H54 (cell line): ENCODE data around the gene TPK1.

ENCODE experiments used
- DNase-seq: peaks from one replicate; pipeline ENCODE4 v3.0.0; 2011; ENCODE audit warnings: low spot score, mixed read lengths; ENCODE audit not compliant: insufficient read length
- FAIRE-seq: peaks from 3 replicates; lab custom pipeline; 2011; peaks lifted over from hg19 to GRCh38; lab: Jason Lieb, UNC
- POLR2A ChIP-seq: IDR thresholded peaks from 2 replicates; pipeline ENCODE4 v1.6.1; 2011; ENCODE audit warnings: low read depth, mild to moderate bottlenecking, low read length

Gene TPK1

DNA sequence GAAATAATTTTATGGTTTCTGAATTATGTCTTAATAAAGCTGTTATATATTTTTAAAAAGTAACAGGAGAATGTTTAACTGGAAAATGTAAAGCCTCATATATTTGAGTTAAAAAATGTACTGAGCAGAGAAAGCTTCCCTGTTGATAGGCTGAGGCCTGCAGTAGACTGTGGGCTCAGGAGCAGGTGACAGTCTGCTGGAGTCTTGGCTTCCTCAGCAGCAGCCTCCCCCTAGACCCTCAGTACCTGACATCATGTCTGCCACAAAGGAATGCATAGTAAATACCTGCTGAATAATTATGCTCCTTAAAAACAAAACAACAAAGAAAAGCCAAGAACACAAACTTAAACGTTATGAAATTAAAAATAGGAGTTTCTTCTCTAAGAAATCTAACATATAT is 358.5 kb downstream of the TPK1 start:
- FAIRE-seq (no peak), DNase-seq (no peak)
- no peak for TF ChIP-seq POLR2A

DNA sequence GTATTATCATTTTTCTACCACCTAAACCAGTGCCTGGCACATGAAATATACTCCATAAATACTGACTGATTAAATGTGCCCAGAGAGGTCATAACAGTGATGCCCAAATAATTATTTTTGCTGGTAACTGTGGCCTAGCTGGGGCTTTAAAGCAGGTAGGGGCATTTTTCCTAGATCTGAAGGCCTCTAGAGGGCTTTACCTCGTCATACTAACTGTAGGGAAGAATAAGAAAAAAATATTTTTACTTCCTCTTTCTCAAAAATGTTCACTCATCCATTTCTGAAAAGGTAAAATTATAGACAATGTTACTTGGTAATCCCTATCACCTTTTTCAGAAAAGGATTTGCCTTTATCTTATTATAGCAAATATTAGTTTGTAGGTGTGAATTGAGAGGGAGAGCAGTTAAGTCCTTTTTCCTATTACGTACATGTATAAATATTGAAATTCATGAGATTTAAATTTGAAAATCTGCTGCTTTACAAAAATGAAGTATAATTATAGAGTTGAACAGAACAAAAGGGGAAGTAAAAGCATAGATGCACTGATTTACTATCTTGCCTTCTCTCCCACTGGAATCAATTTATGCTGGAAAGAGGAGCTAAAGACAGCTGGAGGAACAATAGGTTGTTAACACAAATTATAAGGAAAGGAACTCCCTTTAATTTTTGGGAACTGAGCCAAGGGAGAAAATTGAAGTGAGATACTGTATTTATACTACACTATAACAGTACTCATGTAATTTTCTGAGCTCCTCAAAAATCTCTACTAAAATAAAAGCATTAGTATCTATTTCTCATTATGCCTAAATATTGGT is 360.8 kb downstream of the TPK1 start:
- DNase-seq (no peak), FAIRE-seq (no peak)
- TF ChIP-seq POLR2A: no peak

DNA sequence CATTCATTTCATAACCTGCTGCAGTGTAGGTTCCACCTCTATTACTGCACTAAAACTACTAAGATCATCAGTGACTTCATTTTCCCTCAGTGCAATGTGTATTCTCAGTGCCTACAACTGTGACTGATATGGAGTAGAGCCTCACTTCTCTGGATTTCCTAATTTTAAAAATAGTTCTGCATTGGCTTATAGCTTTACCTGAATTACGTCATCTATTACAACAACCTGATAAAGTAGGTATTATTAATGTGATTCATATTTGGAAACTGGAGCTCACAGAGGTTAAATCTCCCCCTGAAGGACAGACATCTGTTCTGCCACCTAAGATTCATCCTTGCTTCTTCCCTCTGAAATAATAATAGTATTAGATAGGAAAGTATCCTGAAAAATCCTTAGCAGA is 361.5 kb downstream of the TPK1 start:
- TF ChIP-seq POLR2A: no peak
- no peak for DNase-seq
- no peak for FAIRE-seq

DNA sequence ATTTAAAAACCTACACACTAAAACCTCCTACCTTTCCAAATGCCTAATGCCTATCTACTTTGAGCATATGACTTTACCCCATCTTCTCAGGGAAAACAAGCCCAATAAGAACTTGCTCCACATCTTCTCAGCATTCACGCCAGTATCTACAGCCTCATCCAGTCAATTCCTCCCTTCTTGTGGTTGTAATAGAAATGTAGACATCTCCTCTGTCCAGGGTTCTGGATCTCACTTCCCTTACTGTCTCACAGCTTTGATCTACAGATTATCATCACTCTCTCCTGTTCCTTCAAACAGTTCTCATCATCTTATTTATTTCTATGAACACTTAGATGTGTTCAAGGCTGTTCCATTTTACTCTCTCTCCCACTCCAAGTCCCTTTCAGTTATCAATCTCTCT is 361.9 kb downstream of the TPK1 start:
- no peak for TF ChIP-seq POLR2A
- FAIRE-seq (no peak), DNase-seq (no peak)

DNA sequence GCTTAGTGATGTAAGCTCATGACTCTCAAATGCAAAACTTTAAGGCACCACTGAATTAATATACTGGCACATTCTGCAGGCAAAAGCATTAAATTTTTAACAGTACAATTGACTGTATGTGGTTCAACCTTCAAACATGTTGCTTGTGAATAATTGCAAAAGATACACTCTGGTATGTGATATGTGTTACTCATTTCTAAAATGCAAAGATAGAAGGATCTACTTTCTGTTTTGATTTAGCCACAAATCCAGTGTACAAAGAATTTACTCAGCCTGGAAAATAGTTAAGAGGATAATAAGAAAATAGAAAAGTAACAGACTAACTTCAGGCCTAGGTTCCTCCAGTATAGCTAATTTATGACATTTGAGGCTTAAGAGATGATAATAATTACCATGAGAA is 365.8 kb downstream of the TPK1 start:
- TF ChIP-seq POLR2A: no peak
- FAIRE-seq (no peak), DNase-seq (no peak)

DNA sequence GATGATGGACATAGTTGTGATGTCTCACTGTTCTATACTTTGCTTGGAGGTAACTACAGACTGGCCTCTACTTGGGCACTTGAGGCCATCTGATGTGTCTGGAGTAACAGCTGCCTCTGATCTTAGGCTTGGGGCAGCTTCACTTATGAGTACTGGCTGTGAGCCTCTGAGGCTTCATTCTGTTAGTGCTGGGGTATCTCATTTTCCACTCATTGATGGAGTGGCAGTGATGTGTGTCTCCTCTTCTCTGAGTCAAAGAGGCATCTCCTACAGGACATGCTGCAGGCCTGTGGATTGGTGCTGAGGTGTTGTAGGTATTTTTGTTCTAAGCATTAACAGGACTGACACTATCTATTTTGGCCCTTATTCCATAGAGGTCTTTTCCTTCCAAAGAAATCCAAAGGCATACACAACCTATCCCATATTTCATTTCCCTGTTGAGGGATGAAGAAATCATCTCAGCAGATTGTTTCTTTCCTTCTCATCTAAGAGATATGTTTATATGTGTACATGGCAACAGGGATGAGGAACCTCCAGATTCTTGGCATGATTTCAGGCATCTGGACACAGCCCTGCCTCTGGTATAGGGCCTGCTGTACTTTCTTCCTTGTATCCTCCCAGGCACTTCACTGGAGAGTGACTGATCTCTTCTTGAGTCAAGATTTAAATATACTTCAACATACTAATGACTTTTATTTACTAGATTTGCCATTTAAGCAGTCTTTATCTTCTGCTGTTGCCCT is 366.7 kb downstream of the TPK1 start:
- no peak for TF ChIP-seq POLR2A
- DNase-seq (no peak), FAIRE-seq (no peak)

DNA sequence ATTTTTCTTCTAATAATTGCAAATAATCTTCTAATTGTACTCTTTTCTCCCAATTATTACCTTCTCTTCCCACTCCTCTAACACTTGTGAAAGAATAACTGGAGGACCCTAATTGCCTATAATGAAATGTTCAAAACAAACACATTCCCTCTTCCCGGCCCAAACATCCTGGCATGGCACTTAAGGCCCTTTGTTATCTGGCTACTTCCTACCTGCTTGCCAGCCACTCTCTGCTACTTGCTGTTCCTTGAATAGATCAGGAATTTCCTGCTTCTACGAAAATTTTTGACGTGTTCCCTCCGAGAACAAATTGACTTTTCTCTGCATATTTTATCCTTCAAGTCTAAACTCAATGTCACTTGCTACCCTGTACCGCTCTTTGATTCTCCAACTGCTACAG is 376.2 kb downstream of the TPK1 start:
- no peak for FAIRE-seq
- no peak for TF ChIP-seq POLR2A
- no peak for DNase-seq

DNA sequence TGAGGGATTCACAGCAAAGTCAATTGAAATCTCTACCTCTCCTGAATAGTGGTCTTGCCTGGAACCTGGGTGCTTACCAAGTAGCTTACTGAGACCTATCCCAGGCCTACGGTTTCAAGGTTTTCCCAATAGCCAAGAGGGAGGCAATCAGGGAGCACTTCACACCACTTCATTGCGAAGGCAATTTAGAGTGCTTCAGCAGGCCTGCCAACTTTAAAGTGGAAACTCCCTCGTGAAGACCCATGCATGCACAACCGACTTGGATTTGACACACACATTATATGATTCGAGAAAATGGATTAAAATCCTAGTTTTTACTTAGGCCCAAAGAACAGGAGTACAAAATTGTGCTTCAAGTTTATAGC is 380.8 kb downstream of the TPK1 start:
- TF ChIP-seq POLR2A: no peak
- DNase-seq (no peak), FAIRE-seq (no peak)

DNA sequence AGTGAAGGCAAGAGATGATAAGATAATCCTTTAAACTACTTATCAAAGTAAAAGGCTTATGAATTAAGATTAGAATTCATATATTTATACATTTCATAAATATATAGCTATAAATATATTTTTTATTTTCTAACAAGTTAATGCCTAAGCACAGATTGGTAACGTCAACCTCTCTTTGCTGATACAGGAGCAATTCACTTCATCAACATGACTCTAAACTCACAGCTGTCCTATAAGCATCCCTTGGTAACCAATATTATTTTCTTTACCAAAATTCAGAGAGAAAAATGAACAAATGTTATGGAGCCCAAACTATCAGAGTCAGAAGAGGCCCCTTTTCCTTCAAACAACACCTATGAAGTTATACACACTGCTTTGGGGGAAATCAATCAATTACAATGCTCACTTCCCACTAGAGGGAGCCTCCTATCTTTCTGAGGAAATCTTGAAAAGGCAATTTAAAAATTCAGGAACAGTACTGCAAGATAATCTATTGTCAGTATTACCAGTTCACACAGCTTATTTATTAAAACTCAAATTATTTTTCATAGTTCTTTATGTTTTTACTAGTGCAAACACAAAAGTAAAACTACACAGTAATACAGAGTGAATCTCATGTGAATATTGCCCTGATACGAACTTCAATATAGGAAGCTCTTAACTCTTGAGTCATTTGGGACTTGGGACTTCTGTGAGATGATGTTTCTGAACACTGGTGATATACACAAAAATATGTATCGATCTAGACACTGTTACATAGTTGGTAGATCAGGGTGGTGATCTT is 381.4 kb downstream of the TPK1 start:
- no peak for DNase-seq

DNA sequence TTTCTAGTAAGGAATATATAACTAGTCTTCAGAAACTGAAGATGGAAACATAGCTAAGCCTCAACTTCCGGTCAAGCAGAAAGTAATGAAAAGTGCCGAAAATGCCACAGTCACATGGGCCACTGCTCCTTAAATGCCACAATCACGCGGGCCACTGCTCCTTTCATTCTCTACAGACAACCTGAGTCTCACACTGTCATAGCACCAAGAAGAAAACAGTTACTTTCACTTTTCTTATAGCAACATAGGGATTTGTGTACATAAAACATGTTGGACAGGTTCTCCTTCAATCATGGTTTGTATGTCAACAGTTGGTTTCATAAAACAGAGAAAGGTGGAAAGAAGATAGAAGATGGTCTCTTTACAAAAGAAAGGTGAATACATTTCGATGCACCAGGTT is 383.8 kb downstream of the TPK1 start:
- FAIRE-seq: no peak
- DNase-seq: no peak
- no peak for TF ChIP-seq POLR2A

More for the DNA sequence above, 381.4 kb downstream of the TPK1 start:
- no peak for TF ChIP-seq POLR2A
- no peak for FAIRE-seq

DNA sequence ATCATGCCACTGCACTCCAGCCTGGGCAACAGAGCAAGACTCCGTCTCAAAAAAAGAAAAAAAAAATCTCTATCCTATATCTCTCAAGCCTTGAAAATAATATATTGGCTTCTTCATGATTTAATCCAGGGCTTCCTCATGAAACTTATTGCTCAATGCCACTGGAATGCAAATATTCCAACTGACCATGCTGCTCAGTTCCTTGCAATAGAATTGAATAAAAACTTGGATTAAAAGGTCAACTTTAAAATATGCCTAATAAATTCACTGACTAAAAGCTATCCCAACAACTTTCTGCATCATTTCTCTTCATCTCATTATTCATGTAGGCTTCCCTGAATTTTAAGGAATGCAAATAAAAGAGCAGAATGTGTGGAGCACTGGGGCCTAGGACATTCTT is 390.3 kb downstream of the TPK1 start:
- no peak for FAIRE-seq
- no peak for TF ChIP-seq POLR2A

DNA sequence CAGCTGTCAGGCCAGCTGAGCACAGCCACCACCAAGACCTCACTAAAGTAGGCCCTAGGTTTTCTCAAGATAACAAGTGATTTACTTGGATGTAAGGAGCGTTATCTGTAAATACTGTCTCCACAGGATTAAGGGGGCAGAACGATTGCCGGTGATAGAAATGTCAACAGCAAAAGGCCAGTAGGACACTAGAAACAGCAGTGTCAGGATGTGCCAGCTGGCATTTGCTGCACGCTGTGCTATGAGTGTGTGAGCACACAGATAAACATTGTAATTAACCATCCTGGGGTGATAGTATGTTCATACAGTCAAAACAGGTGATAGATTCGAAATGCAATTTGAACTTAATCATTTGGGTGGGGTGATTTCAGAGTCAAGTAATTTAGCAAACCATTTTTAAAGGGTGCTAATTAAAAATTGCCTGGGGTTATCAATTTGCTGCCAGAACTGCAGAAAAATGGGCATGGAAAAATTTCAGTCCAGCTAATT is 396.1 kb downstream of the TPK1 start:
- no peak for DNase-seq
- no peak for TF ChIP-seq POLR2A

More for the DNA sequence above, 390.3 kb downstream of the TPK1 start:
- DNase-seq: no peak

DNA sequence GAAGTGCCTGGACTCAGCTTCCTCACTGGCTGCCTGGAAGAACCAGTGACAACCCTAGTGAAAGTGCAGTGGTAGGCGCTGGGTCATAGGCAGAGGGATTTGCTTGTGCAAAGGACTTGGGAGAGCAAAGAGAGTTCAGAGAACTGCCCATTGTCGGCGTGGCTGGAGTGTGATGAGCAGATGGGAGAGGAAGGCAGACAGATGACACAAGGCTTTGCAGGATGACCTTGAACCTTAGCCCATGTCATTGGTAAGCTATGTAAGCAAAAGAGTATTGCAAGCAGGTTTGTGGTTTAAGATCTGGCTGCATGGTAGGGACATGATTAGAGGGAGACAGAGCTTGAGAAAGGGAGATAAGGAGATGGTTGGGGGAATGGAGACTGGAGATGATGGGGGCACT is 397.1 kb downstream of the TPK1 start:
- DNase-seq (no peak), FAIRE-seq (no peak)
- TF ChIP-seq POLR2A: no peak

More for the DNA sequence above, 396.1 kb downstream of the TPK1 start:
- no peak for FAIRE-seq
